ENCODE data around the gene CEP43. TPM values are rescaled to one million over a fixed set of nuclear protein-coding genes. Genes with fewer than 3 reads are reported as not detected.

Gene CEP43
- total and polyA plus RNA-seq, 2 of the 8 experiments (the other 6 are each of a cell fraction or from before 2014, with no cell fraction given) = 12.0 to 31.2 TPM

Small RNAs within 50 kb of the gene (microRNA-seq; reads per million reads assigned to microRNA genes)
- 1.4 to 6.5 reads per million in 2 experiments for gene MIR3939 (ENCODE audit: borderline microRNAs expressed in 2 of 2, borderline number of aligned reads in 2 of 2, borderline replicate concordance in 1 of 2)

Small RNAs within 50 kb of the gene (small RNA-seq; reads per million reads assigned to genes)
- 32.4 reads per million, percentile 95 among the genes with 10 or more reads in this experiment for gene MIR3939 (ENCODE audit: insufficient read depth)

Other genes with a start within 250 kb of the CEP43 start
- gene RNASET2, start 42.8 kb upstream of the CEP43 start, total RNA-seq (2021; fragmentation: NEBNext Ultra II Directional; extraction: Animal tissue kit (Norgen Biotek cat#: 25700)) = 20.8 and 22.9 TPM in 2 replicates
- 15.7 and 20.0 TPM in 2 replicates for gene RNASET2, start 42.8 kb upstream of the CEP43 start, polyA plus RNA-seq (2011; rRNA removed)
- not detected in 2 replicates for gene CCR6, start 123.7 kb downstream of the CEP43 start, total RNA-seq (2021; fragmentation: NEBNext Ultra II Directional; extraction: Animal tissue kit (Norgen Biotek cat#: 25700))
- 0.06 and 0.27 TPM in 2 replicates for gene CCR6, start 123.7 kb downstream of the CEP43 start, polyA plus RNA-seq (2011; rRNA removed)
- not detected in 2 replicates for gene GPR31, start 158.6 kb downstream of the CEP43 start, total RNA-seq (2021; fragmentation: NEBNext Ultra II Directional; extraction: Animal tissue kit (Norgen Biotek cat#: 25700))
- not detected in 2 replicates for gene GPR31, start 158.6 kb downstream of the CEP43 start, polyA plus RNA-seq (2011; rRNA removed)